GM12801 (cell line): Measurements from ENCODE around the gene CDAN1.

Experiments
- CTCF ChIP-seq: IDR thresholded peaks from one replicate; pipeline ENCODE4 v1.5.1; 2011; ENCODE audit warnings: control low read depth; ENCODE audit not compliant: insufficient read length; ENCODE audit errors: extremely low read depth

The CDAN1 gene

GRCh38 chr15:42726114-42726513, 10.8 kb downstream of the CDAN1 start:
- TF ChIP-seq CTCF, result no peak

DNA sequence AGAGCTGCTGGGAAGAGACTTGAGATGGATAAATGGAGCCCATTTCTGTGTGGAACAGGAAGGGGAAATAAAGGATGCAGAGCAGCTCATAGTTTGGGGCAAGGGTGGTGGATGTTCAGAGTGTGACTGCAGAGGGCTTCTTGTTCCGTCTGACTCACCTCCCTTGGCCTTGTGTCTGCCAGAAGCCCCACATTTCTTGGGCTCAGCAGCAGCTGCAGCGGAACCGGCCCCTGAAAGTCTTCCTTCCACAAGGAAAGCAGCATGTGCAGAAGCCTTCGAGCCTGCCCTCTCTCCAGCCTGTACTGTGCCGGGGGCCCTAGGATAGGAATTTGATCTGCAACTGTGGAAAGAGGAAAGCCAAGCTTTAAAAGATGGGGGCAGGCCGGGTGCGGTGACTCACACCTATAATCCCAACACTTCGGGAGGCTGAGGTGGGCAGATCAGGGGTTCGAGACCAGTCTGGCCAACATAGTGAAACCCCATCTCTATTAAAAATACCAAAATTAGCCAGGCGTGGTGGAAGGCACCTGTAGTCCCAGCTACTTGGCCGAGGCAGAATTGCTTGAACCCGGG, 11.5 kb downstream of the CDAN1 start:
- no peak for TF ChIP-seq CTCF

- no peak for TF ChIP-seq CTCF
These were observed 12.7 kb downstream of the CDAN1 start for GRCh38 chr15:42724276-42724675.

DNA sequence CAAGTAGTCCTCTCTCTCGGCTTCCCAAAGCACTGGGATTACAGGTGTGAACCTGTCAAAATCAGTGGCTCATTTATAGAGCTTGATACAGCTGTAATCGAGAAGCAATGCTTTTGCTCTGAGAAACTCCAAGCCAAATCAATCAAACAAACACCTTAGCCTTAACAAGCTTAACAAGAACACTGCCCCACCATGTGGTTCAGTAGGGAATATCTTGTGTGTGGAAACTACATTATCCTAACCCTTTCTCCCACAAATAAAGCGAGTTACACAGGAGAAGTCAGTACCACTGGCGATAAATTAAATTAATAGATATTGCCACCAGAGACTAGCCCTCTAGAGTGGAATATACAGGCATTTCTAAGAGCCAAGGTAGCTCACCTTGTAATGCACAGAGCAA, 13.9 kb downstream of the CDAN1 start:
- no peak for TF ChIP-seq CTCF

DNA sequence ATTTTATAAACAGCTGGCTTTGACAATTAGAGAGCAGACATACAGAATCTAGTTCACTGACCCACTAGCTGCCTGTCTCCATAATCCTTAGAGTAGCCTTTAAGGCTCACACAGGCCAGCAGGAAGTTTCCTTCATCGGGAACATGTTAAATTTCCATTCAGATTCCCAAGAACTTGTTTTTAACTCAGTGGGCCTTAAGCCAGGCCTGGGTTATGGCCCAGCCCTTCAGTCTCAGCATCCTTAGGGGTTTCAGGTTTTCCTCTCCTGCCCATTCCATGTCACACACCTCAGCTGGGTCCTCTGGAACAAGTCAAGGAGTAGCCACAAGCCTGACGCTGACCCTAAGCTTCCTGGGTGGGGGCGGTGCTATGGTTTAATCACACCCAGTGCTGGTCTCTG, 15.0 kb downstream of the CDAN1 start:
- TF ChIP-seq CTCF, result no peak

- TF ChIP-seq CTCF, result no peak
These were observed 15.9 kb downstream of the CDAN1 start for GRCh38 chr15:42721016-42721415.

DNA sequence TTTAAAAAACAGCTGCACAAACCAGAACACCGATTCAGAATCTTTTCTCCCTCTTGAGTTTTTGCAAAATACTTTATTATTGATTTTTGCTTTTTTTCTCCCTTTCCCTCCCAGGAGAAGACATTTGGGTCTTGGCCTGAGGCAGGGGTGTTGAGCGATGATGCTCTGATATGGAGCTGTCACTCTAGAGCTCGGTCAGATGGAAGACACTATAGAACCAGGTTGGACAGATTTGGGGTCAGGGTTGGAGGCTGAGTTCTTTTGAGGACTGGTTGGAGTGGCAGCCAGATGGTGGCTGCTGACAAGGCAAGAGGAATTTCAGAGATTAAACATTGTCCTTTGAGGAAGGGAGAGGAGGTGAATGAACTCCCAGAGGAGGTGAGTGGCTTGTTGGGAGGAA, 16.9 kb downstream of the CDAN1 start:
- no peak for TF ChIP-seq CTCF

DNA sequence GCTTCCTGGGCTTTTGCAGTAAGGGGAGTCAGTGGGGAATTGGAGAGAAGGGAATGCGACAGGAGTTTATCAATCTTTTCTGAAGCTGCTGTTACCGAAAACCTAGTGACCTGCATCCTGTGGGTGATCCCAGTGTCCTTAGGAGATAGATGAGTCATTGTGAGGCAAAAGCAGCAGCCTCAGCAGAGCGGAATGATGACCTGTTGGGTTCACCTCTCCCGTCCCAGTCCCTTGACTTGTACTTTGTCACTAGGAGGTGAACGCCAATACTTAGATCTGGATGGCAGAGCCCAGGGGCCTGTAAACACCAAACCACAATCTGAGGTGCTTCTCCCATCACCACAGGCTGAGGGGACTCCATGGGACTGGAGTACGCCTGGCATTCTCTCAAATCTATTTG, 17.9 kb downstream of the CDAN1 start:
- no peak for TF ChIP-seq CTCF
